Fibroblast of pulmonary artery (primary cell): Measurements from ENCODE around the gene NFU1.

Source experiments
- DNase-seq: peaks from one replicate; pipeline ENCODE4 v3.0.0-alpha.2; 2010; ENCODE audit warnings: low read depth
- H3K4me3 ChIP-seq: replicated peaks from 2 replicates; pipeline ENCODE4 v1.5.1; 2011; ENCODE audit warnings: low read depth, mild to moderate bottlenecking, control low read depth, low read length, moderate library complexity
- TF ChIP-seq, protein P1 (sequence below): IDR thresholded peaks from 2 replicates; pipeline ENCODE4 v1.5.1; 2011; ENCODE audit warnings: mild to moderate bottlenecking, control low read depth, low read length, inconsistent platforms; ENCODE audit errors: missing control alignments

Gene NFU1

DNA sequence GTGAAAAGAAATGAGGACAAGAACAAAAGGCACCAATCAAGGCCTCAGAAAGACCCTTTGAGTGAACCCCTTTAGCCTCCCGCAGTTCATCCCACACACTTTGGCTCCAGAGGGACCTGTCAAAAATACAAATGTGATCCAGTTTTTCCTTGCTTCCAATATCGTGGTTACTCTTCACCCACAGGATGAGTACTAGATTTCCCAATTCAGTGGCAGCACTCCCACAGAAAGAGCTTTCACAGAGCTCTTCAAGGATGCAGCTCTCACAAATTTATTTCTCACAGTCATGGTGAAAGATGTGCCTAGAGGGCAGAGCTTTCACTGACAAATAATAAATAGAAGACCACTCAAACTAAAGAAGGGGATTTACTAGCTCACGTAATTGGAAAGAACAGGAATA lies 47.2 kb downstream of the NFU1 start:
- no peak overlapping the region for H3K4me3 ChIP-seq
- TF ChIP-seq, protein P1, sequence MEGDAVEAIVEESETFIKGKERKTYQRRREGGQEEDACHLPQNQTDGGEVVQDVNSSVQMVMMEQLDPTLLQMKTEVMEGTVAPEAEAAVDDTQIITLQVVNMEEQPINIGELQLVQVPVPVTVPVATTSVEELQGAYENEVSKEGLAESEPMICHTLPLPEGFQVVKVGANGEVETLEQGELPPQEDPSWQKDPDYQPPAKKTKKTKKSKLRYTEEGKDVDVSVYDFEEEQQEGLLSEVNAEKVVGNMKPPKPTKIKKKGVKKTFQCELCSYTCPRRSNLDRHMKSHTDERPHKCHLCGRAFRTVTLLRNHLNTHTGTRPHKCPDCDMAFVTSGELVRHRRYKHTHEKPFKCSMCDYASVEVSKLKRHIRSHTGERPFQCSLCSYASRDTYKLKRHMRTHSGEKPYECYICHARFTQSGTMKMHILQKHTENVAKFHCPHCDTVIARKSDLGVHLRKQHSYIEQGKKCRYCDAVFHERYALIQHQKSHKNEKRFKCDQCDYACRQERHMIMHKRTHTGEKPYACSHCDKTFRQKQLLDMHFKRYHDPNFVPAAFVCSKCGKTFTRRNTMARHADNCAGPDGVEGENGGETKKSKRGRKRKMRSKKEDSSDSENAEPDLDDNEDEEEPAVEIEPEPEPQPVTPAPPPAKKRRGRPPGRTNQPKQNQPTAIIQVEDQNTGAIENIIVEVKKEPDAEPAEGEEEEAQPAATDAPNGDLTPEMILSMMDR, result no peak
- peak; percentile 22 for DNase-seq

DNA sequence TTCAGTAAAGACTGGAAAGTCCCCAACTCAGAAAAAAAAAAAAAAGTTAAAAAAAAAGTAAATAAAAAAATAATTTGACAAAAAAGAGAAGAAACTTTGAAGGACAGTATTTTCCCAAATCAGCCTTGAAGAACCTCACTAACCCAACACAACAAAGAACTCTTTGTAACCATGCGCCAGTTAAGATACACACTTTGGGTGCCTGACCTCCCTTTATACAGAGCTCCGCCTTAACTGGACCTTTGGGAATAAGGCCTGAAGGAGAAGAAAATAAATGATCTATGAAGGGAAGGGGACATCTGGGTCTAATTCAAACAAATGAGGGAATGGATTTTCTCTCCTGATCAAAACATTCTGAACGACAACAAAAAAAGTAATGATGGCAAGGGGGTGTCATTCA lies 48.0 kb downstream of the NFU1 start:
- TF ChIP-seq, protein P1, result no peak
- DNase-seq, result no peak
- no peak overlapping the region for H3K4me3 ChIP-seq

DNA sequence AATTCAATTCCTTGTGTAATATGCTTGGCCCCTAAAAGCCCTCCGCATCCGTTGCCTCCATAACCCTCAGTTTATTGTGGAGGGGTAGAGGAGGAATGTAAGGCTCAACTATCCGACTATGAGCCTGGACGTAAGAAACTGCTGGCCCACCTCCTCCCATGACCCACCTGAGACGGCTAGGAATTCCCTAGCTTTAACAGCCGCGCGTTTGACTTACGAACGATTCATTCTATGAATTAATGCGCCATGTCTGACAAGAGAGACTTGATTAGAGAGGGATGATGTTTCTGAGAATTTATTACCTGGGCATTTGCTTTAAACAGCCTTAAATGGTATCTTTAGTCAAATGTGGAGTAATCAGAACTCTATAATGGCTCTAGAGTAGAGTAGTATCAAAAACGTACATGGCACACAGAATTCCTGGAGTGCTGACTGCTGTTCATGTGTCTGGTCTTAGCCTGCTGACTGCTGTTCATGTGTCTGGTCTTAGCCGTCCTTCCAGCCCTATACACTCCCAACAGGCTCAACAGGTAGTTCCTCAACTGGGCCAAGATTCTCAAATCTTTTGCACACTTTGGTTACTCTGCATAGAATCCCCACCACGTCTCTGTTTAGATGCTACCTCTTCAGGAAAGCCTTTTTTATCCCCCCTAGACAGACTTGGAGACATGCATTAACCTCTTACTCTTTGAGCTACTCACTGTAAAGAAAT lies 49.3 kb downstream of the NFU1 start:
- DNase-seq, result no peak
- TF ChIP-seq, protein P1, result no peak
- peak overlapping the region; percentile 63 for H3K4me3 ChIP-seq

DNA sequence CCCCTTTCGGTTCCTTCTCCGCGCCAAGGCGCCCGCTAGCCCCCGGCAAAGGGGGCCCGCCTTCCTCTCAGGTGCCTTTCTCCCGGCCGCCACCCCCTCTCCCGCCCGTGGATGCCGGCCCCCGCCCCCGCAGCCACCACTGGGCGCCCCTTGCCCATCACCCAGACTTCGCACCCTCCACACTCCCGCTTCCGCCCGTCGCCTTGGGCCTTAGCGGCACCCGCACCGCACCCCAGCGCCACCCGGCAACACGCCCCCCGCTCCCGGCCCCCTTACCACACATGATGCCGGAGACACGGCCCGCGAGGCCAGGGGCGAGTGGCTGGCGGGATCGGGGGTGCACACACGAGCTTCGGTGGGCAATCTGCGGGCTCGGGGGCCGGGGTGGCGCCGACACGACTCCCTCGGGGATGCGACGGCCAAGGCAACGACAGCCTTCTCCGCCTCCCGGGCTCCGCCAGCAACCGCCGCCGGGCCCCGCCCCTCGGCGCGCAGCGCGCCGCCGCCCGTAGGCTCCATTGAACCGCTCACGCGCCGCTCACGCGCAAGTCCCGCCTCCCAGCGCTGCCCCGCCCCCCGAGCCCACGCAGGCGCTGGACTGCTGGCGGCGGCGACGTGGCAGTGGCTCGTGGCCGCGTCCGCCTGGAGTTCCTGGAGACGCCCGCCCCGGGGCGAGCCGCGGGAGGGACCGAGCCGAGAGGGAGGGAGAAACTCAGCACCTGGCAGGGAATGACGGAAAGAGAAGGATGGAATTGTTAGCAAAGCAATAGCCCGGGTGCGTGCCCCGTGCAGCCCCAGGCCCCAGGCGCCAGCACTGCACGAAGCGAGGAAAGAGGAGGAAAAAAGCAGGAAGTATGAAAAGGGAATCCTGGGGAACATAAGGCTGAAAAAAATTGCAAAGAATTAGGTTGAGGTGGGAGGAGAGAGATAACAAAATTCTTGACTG lies 50.2 kb downstream of the NFU1 start, which contains the start of gene GFPT1:
GFPT1 (minus strand) TSS at position 439 of the 946 bp plus-strand sequence; CDS start at position 283, 156 bp downstream.
- peak within 1 kb of the TSS; percentile 83 for H3K4me3 ChIP-seq
- peak; percentile 94 for DNase-seq
- TF ChIP-seq, protein P1, result no peak

DNA sequence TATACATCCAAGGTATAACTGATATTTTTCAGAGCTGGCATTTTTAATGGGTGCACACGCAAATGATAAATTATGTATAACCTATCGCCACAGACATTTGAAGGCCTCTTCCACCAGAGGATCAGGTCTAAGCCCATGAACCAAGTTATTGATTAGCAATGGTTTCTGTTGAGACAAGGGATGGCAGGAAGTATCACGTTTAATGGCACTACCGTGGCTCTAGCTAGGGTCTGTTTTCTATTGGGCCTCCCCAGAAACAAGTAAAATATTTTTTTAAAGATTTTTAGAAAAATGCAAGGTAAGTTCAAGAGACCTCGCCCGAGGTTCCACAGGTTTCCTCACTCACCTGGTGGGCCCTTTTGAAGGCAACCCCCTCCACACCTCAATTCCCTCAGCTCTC lies 50.9 kb downstream of the NFU1 start:
- TF ChIP-seq, protein P1, result no peak
- peak overlapping the region; percentile 83 for H3K4me3 ChIP-seq
- no peak for DNase-seq

DNA sequence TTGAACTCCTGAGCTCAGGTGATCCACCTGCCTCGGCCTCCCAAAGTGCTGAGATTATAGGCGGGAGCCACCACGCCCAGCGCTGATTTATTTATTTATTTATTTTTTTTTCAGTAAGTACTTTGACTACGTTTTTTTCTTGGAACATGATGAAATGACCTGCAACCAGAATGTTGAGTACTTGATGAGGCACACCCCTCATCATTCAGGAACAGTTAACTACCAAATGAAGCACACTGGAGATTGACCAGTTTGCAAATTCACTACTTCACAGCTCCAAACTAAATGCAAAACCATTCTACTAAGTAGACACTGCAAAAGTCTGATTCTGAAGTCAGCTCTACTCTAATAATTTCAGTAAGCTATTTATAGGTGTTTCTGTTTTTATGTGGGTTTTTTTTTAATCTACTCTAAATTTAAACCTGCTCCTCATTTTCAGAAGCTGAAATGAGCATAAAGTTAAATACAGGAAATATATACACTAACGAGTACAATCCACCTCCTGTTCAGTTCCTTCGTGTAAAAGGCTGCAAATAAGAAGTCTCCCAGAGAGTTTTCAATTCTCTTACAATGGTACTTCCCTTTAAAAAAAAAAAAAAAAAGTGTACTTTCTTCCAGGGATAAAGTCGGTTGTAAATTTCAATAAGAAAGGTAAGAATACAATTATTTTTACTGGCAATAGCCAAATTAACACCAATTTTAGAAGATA lies 51.6 kb downstream of the NFU1 start:
- H3K4me3 ChIP-seq, result peak overlapping the region; percentile 83
- TF ChIP-seq, protein P1, result no peak
- peak; percentile 48 for DNase-seq
